Measurements from ENCODE around the gene RPS8. TPM values are rescaled to one million over a fixed set of nuclear protein-coding genes. Genes with fewer than 3 reads are reported as not detected.
"Not testable (repeated sequence)": the region's sequence is repeated elsewhere in the genome, so short reads cannot be mapped to it uniquely, and the experiment has no call there.

The RPS8 gene
- total RNA-seq, 1 donor from 2014 or later: 1,557 TPM

DNA sequence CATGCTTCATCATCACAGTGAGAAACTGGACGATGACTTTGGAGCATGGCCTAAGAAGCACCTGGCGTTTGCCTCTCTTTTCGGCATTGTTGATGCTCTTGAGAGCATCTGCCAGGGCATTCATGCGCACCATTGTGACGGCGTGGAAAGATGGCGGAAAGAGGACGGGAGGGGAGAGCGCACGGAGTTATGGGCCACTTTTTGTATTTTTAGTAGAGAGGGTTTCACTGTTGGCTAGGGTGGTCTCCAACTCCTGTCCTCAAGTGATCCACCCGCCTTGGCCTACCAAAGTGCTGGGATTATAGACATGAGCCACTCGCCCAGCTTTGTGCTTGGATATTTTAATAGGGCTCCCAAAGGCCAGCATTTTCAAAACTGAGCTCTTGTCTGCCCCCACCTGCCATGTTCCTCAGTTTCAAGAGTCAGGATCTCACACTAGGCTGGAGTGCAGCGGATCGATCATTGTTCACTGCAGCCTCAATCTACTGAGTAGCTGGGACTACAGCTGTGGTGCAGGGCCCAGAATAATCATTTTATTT lies 5.3 kb downstream of the RPS8 start:
- DNase-seq (ENCODE audit: low read depth in 2 of 2): no peak

DNA sequence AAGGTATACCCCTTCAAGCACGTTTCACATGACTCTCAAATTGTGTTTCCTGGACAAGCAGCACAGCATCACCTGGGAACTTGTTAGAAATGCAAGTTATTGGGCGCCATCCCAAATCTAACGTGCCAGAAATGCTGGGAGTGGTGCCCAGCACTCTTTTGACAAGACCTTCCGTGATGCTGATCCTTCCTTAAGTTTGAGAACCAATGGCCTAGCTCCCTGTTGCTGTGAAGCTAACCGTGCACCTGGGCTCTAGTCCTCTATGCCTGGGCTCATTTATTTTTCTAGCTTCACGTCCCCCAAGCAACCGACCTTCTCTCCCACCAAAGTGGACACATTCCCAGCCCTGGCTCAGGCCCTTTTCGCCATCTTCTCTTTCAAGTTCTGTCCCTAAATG lies 8.4 kb downstream of the RPS8 start:
- DNase-seq (ENCODE audit: low read depth in 2 of 2): no peak

GRCh38 chr1:44784094-44785028 lies 9.0 kb downstream of the RPS8 start:
- no peak for DNase-seq (ENCODE audit: low read depth in 2 of 2)

- no peak for DNase-seq (ENCODE audit: low read depth in 2 of 2)
These were observed 9.7 kb downstream of the RPS8 start for GRCh38 chr1:44785029-44785380.

DNA sequence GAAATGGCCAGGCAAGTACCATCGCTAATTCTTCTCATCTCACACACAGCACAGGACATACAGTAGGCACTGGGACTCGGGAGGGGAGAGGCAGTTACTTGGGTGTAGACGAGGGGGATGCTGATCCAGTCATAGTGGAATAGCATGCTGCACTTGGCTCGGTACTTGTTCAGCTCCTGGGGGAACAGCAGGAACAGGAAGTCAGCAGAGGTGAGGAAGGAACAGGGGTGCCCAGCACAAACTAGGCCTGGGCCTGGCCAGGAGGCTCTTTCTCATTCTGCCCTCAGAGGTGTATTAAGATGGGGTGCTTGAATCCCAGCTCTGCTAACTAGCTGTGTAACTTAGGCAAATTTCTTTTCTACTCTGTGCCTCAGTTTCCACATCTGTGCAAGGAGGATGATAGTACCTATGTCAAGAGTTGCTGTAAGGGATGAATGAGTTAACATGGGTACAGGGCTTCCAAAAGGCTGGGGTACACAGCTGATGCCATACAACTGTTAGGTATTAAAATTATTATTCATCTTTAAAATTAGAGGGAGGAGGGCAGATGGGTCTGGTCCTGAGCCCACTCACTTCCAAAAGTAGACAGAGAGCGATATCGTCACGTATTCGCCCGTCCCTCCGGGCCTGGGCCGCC lies 10.3 kb downstream of the RPS8 start:
- DNase-seq (ENCODE audit: low read depth in 2 of 2): no peak

DNA sequence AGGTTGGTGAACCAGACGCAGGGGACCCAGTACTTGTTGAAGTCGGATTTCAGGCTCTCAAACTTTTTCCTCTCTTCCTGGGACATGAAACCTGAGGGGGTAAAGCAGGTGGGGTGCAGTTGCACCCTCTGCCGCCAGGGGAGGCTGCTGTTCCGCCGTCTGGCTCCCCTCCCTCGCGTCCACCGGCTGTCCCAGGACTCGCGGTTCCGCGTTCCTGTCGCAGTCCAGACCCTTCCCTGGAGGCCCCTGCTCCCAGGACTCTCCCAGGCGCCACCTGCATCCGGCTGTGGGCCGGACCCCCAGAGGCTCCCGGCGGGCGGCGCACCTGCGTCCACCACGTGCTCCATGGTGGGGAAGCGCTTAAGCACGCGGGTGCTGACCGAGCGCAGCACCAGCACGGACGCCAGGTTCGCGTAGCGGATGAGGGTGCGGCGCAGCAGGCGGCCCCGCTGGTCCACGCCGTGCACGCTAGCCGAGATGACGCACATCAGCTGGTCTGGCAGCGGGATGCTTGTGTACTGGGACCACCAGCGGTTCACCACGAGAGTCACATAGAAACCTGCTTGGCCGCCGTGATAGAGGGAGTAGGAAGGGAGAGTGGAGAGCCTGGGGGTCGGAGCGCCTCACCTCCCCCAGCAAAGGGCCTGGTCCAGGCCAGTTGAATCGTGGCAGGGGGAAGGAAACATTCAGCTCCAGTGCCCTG lies 10.9 kb downstream of the RPS8 start:
- DNase-seq (ENCODE audit: low read depth in 2 of 2): peak; percentile 67 to 80

DNA sequence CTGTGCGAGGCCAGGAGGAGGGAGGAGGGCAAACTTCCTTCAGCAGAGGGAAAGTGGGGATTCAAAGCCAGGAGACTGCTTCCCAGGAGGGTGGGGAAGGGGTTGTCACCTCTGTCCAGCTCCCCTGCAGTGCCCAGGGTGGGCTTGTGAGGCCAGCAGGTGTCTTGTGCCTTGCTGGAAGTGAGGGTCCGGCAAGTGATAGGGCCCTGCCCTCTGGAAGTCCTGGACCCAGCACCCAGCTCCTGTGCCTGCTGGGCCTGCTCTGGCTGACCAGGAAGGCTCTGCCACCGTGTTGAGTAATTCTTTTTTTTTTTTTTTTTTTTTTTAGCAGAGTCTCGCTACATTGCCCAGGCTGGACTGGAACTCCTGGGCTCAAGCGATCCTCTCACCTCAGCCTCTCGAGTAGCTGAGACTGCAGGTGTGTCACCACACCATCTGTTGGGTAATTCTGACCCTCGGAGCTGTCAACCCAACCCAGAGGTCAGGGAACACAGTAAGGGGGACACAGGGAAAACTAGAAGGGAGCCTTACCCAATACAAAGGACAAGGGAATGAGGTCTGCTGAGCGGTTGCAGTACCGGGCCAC lies 11.6 kb downstream of the RPS8 start:
- DNase-seq (ENCODE audit: low read depth in 2 of 2): no peak

DNA sequence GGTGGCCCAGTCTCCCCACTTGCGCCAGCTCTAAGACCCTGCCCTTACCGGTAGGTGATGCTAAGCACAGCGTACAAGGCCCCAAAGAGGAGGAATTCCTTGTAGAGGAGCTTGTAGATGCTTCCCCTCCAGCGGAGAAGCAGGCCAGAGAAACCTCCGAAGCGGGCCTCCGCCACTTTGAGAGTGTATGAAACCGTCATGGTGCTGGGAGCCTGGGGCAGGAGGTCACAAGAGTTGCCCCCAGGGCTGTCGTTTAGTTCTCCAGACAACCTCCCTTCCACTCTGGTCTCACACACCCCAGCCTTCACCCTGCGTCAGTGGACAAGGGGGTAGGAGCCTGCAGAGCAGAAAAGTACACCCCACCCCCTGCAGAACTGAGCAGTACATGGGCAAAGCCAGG lies 12.2 kb downstream of the RPS8 start:
- no peak for DNase-seq (ENCODE audit: low read depth in 2 of 2)

- DNase-seq (ENCODE audit: low read depth in 2 of 2): no peak
These were observed 12.9 kb downstream of the RPS8 start, which contains the start of gene BEST4 for GRCh38 chr1:44788120-44788860. TSS of gene BEST4 (minus strand) at chr1:44788170. CDS start at chr1:44787705, 465 bp downstream.

DNA sequence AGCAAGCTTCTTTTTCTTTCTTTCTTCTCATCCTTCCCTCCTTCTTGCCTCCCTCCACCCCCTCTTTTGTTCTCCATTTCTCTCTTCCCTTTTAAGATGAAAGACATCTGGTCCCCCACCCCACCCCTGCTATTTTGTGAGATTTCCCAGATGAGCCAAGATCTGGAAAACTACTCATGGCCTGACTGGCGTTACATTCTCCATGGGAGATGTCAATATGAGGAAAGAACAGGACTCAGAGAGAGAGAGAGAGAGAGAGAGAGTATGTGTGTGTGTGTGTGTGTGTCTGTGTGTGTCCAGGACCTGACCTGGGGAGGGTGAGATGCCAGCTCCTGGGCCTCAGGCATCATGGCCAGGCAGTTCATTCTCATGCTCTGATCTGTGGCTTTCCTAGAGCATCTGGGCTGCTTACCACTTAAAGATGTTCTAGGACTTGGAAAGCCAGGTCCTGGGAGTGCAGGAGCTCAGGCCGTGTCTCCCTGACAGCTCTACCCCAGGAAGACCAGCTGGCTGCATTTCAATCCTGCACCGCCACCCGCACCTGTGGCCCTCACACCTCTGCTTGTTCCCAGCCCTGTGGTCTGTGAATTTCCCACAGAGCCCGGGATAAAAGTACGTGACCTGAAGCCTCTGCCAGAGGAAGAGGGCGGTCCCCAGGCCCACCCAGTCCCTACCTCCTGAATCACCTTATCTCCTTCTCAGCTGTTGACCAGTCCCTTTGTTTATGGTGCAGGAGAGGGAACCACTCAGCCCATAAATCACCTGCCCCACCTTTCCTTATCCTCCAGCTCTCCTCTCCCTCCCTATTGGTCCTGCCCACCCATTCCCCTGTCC lies 15.8 kb downstream of the RPS8 start:
- no peak for DNase-seq (ENCODE audit: low read depth in 2 of 2)

GRCh38 chr1:44792736-44793502 lies 17.6 kb downstream of the RPS8 start:
- DNase-seq (ENCODE audit: low read depth in 2 of 2): no peak

DNA sequence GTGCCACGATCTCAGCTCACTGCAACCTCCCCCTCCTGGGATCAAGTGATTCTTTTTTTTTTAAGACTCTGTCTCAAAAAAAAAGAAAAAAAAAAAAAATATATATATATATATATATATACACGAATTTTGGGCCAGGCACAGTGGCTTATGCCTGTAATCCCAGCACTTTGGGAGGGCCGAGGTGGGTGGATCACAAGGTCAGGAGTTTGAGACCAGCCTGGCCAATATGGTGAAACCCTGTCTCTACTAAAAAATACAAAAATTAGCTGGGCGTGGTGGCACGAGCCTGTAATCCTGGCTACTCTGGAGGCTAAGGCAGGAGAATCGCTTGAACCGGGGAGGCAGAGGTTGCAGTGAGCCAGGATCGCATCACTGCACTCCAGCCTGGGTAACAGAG lies 22.5 kb downstream of the RPS8 start:
- not testable (repeated sequence) for DNase-seq (ENCODE audit: low read depth in 2 of 2)

DNA sequence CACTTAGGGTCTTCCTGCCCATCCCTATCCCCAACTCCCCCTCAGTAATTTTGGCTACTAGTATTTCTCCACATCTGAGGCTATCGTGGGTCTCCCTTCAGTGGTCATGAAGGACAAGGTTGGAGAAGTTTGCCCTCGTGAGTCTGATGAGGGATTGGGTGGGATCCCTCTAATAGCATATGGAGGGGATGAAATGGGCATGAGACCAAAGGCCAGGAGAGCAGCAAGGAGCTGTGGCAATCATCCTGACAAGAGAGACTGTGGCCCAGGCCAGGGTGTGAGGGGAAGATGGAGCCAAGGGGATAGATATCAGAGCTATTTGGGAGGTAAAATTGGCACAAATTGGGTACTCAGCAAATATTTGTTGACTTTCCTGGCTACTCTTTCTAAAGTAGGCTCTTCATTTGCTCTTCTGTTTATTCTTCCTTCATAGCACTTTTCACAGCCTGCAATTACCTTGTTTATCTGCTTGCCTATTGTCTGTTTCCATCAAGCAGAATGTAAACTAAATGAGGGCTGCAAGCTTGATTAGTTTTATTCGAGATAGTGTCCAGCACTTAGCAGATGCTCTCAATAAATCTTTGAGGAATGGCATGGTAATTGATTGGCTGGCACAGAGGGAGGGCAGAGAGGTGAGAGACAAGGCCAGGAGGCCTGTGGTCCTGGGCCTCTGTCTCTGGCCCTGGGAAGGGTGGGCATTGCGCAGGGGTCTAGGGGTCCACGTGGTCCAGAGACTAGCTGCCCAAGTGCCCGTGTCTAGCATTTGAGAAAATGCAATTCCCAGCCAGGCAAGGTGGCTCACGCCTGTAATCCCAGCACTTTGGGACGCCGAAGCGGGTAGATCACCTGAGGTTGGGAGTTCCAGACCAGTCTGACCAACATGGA lies 23.4 kb downstream of the RPS8 start:
- no peak for DNase-seq (ENCODE audit: low read depth in 2 of 2)

GRCh38 chr1:44799770-44800584 lies 24.6 kb downstream of the RPS8 start, which contains the start of gene PLK3:
TSS of gene PLK3 (plus strand) at chr1:44800377. CDS start at chr1:44800464, 87 bp downstream.
- peak; percentile 99 for DNase-seq (ENCODE audit: low read depth in 2 of 2)

DNA sequence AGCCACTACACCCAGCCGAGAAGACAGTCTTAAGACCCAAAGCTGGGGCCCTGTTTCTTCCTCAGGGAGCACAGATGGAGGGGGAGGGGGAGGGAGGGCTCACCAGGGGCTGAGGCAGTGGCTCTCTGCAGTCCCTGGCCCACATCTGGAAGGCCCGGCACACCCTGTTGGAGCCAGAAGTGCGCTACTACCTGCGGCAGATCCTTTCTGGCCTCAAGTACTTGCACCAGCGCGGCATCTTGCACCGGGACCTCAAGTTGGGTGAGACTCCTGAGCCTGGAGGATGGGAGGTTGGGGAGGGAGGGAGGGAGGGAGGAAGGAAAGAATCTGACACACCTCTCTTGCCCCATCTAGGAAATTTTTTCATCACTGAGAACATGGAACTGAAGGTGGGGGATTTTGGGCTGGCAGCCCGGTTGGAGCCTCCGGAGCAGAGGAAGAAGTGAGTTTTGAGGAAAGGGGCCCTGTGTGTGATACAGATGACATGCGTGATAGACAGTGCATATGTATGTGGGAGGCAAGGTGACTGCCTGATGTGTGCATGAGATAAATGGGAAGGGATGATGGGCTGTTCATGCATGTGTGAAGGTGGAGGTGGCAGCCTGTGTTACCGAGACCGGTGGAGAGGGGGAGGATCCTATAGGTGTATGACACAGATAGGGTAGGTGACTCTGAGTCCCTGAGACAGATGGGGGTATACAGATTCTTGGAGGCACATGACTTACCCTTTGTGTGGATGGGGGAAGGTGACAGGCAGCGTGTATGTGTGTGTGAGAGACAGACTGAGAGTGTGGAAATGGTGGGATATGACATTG lies 26.4 kb downstream of the RPS8 start:
- DNase-seq (ENCODE audit: low read depth in 2 of 2): peak in 1 of 2 donors; percentile 41
